ENCODE measurements around the gene ADAMTS1.

The ADAMTS1 gene

GRCh38 chr21:26852423-26852822 lies 7.2 kb upstream of the ADAMTS1 start:
- FAIRE-seq: no peak
- no peak for TF ChIP-seq POLR2AphosphoS5 (IDR thresholded peaks at IDR 0.05; ENCODE audit: low read depth, low read length)
- no peak for TF ChIP-seq POLR2A (IDR thresholded peaks at IDR 0.05; ENCODE audit: low read depth, low read length)
- no peak for TF ChIP-seq TAF1 (IDR thresholded peaks at IDR 0.05; ENCODE audit: borderline replicate concordance, low read depth, low read length)
- DNase-seq (ENCODE audit: insufficient read length): no peak

GRCh38 chr21:26851109-26851944 lies 6.1 kb upstream of the ADAMTS1 start:
- no peak for DNase-seq (ENCODE audit: insufficient read length)
- TF ChIP-seq POLR2A (IDR thresholded peaks at IDR 0.05; ENCODE audit: low read depth, low read length) (no peak), TAF1 (IDR thresholded peaks at IDR 0.05; ENCODE audit: borderline replicate concordance, low read depth, low read length) (no peak), POLR2AphosphoS5 (IDR thresholded peaks at IDR 0.05; ENCODE audit: low read depth, low read length) (no peak)
- FAIRE-seq: no peak

- TF ChIP-seq POLR2AphosphoS5 (IDR thresholded peaks at IDR 0.05; ENCODE audit: low read depth, low read length) (no peak), POLR2A (IDR thresholded peaks at IDR 0.05; ENCODE audit: low read depth, low read length) (no peak), TAF1 (IDR thresholded peaks at IDR 0.05; ENCODE audit: borderline replicate concordance, low read depth, low read length) (no peak)
- no peak for FAIRE-seq
- DNase-seq (ENCODE audit: insufficient read length): no peak
Measured at GRCh38 chr21:26850116-26850643, 5.0 kb upstream of the ADAMTS1 start.

GRCh38 chr21:26849428-26850115 lies 4.4 kb upstream of the ADAMTS1 start:
- DNase-seq (ENCODE audit: insufficient read length) (no peak), FAIRE-seq (no peak)
- no peak for TF ChIP-seq POLR2AphosphoS5 (IDR thresholded peaks at IDR 0.05; ENCODE audit: low read depth, low read length)
- TF ChIP-seq POLR2A (IDR thresholded peaks at IDR 0.05; ENCODE audit: low read depth, low read length): no peak

GRCh38 chr21:26847921-26848320 lies 2.7 kb upstream of the ADAMTS1 start:
- DNase-seq (ENCODE audit: insufficient read length) (no peak), FAIRE-seq (no peak)
- no peak for TF ChIP-seq TAF1 (IDR thresholded peaks at IDR 0.05; ENCODE audit: borderline replicate concordance, low read depth, low read length)
- TF ChIP-seq POLR2AphosphoS5 (IDR thresholded peaks at IDR 0.05; ENCODE audit: low read depth, low read length): no peak
- no peak for TF ChIP-seq POLR2A (IDR thresholded peaks at IDR 0.05; ENCODE audit: low read depth, low read length)

- FAIRE-seq: no peak
- DNase-seq (ENCODE audit: insufficient read length): no peak
- TF ChIP-seq POLR2AphosphoS5 (IDR thresholded peaks at IDR 0.05; ENCODE audit: low read depth, low read length) (no peak), POLR2A (IDR thresholded peaks at IDR 0.05; ENCODE audit: low read depth, low read length) (no peak), TAF1 (IDR thresholded peaks at IDR 0.05; ENCODE audit: borderline replicate concordance, low read depth, low read length) (no peak)
Measured at GRCh38 chr21:26847002-26847401, 1.8 kb upstream of the ADAMTS1 start.

GRCh38 chr21:26846036-26846931 lies 1.1 kb upstream of the ADAMTS1 start:
- DNase-seq (ENCODE audit: insufficient read length) (no peak), FAIRE-seq (no peak)
- TF ChIP-seq POLR2A (IDR thresholded peaks at IDR 0.05; ENCODE audit: low read depth, low read length) (no peak), POLR2AphosphoS5 (IDR thresholded peaks at IDR 0.05; ENCODE audit: low read depth, low read length) (no peak), TAF1 (IDR thresholded peaks at IDR 0.05; ENCODE audit: borderline replicate concordance, low read depth, low read length) (no peak)

GRCh38 chr21:26845759-26846035 lies 488 bp upstream of the ADAMTS1 start:
- no peak for DNase-seq (ENCODE audit: insufficient read length)
- TF ChIP-seq TAF1 (IDR thresholded peaks at IDR 0.05; ENCODE audit: borderline replicate concordance, low read depth, low read length) (no peak), POLR2A (IDR thresholded peaks at IDR 0.05; ENCODE audit: low read depth, low read length) (no peak), POLR2AphosphoS5 (IDR thresholded peaks at IDR 0.05; ENCODE audit: low read depth, low read length) (no peak)
- FAIRE-seq: no peak

GRCh38 chr21:26844258-26845065 lies 747 bp downstream of the ADAMTS1 start:
- no peak for FAIRE-seq
- DNase-seq (ENCODE audit: insufficient read length): no peak
- TF ChIP-seq POLR2A (IDR thresholded peaks at IDR 0.05; ENCODE audit: low read depth, low read length): no peak
- no peak for TF ChIP-seq POLR2AphosphoS5 (IDR thresholded peaks at IDR 0.05; ENCODE audit: low read depth, low read length)
- TF ChIP-seq TAF1 (IDR thresholded peaks at IDR 0.05; ENCODE audit: borderline replicate concordance, low read depth, low read length): no peak

GRCh38 chr21:26843933-26844257 lies 1.3 kb downstream of the ADAMTS1 start:
- no peak for TF ChIP-seq POLR2AphosphoS5 (IDR thresholded peaks at IDR 0.05; ENCODE audit: low read depth, low read length)
- DNase-seq (ENCODE audit: insufficient read length): no peak
- no peak for FAIRE-seq

Data from GM12892 (cell line).